ENCODE measurements around the gene RGS7BP. TPM values are rescaled to one million over a fixed set of nuclear protein-coding genes. Genes with fewer than 3 reads are reported as not detected.

RGS7BP gene
- total and polyA plus RNA-seq, 4 donors, result 0.47 to 1.9 (median 1.1) TPM

GRCh38 chr5:64612344-64612961 lies 106.6 kb downstream of the RGS7BP start:
- Histone ChIP-seq H3K27me3 (ENCODE audit: control insufficient read depth in 4 of 4, insufficient read depth in 4 of 4, low read length in 3 of 4) (no peaks in the 10 kb centered on the region), H3K9me3 (ENCODE audit: control insufficient read depth in 4 of 4, low read length in 3 of 4) (no peaks in the 10 kb centered on the region), H3K4me3 (ENCODE audit: low read depth in 1 of 3, low read length in 3 of 3) (no peak overlapping the region), H3K9ac (ENCODE audit: low read depth in 1 of 2, low read length in 2 of 2) (no peak overlapping the region), H3K36me3 (ENCODE audit: control insufficient read depth in 4 of 4, insufficient read depth in 3 of 4, low read depth in 1 of 4, low read length in 3 of 4) (no peaks in the 10 kb centered on the region), H3K27ac (ENCODE audit: low read depth in 1 of 2, low read length in 2 of 2) (no peak overlapping the region), H3K4me1 (ENCODE audit: control insufficient read depth in 4 of 4, insufficient read depth in 4 of 4, low read length in 3 of 4) (no peaks in the 10 kb centered on the region)
- no peak for DNase-seq (ENCODE audit: low spot score)
- TF ChIP-seq MAX (IDR thresholded peaks at IDR 0.05) (no peak), HNF4A (conservative IDR thresholded peaks at IDR 0.05) (no peak), FOXA2 (IDR thresholded peaks at IDR 0.05) (no peak), YY1 (IDR thresholded peaks at IDR 0.05) (no peak), CTCF (IDR thresholded peaks at IDR 0.05; ENCODE audit: low read depth, low read length, missing input control) (peak; percentile 80), RAD21 (IDR thresholded peaks at IDR 0.05) (peak; percentile 97)
- 16% methylated on average over 5 of the region's 5 CpGs for WGBS

- no peak for DNase-seq (ENCODE audit: low spot score)
- Histone ChIP-seq H3K27me3 (ENCODE audit: control insufficient read depth in 4 of 4, insufficient read depth in 4 of 4, low read length in 3 of 4) (no peaks in the 10 kb centered on the region), H3K4me1 (ENCODE audit: control insufficient read depth in 4 of 4, insufficient read depth in 4 of 4, low read length in 3 of 4) (no peaks in the 10 kb centered on the region), H3K36me3 (ENCODE audit: control insufficient read depth in 4 of 4, insufficient read depth in 3 of 4, low read depth in 1 of 4, low read length in 3 of 4) (no peaks in the 10 kb centered on the region), H3K9me3 (ENCODE audit: control insufficient read depth in 4 of 4, low read length in 3 of 4) (no peaks in the 10 kb centered on the region), H3K4me3 (ENCODE audit: low read depth in 1 of 3, low read length in 3 of 3) (no peak overlapping the region), H3K9ac (ENCODE audit: low read depth in 1 of 2, low read length in 2 of 2) (no peak overlapping the region), H3K27ac (ENCODE audit: low read depth in 1 of 2, low read length in 2 of 2) (no peak overlapping the region)
- 54% methylated on average over 3 of the region's 3 CpGs for WGBS
- no peak for TF ChIP-seq YY1 (IDR thresholded peaks at IDR 0.05)
- TF ChIP-seq RAD21 (IDR thresholded peaks at IDR 0.05), result no peak
- TF ChIP-seq FOXA2 (IDR thresholded peaks at IDR 0.05), result no peak
- no peak for TF ChIP-seq SP1 (IDR thresholded peaks at IDR 0.05)
- no peak for TF ChIP-seq RXRA (IDR thresholded peaks at IDR 0.05)
- no peak for TF ChIP-seq EGR1 (IDR thresholded peaks at IDR 0.05; ENCODE audit: low read depth in 2 of 2)
- TF ChIP-seq HNF4A (conservative IDR thresholded peaks at IDR 0.05), result no peak
- no peak for TF ChIP-seq GABPA (IDR thresholded peaks at IDR 0.05 in 1 of 2, conservative IDR thresholded peaks at IDR 0.05 in 1 of 2)
- no peak for TF ChIP-seq REST (IDR thresholded peaks at IDR 0.05)
- TF ChIP-seq ATF3 (IDR thresholded peaks at IDR 0.05), result no peak
Observed at GRCh38 chr5:64615895-64616294, 110.1 kb downstream of the RGS7BP start.
